Suprapubic skin (tissue), 4 donors: ENCODE measurements around the gene ARHGEF17. TPM values are rescaled to one million over a fixed set of nuclear protein-coding genes. Genes with fewer than 3 reads are reported as not detected.

Source experiments
- DNase-seq, 2 donors: peaks; one replicate each; pipeline ENCODE4 v3.0.0-alpha.2; 2019; ENCODE audit warnings: low spot score in 2 of 2
- H3K27ac ChIP-seq: fragments of 200-600 bp; sonication (generic); one replicate; pipeline ENCODE4 v1.5.1; 2019
- H3K27me3 ChIP-seq: fragments of 200-600 bp; sonication (generic); one replicate; pipeline ENCODE4 v1.5.1; 2019
- H3K36me3 ChIP-seq: fragments of 200-600 bp; sonication (generic); one replicate; pipeline ENCODE4 v1.5.1; 2019
- H3K4me1 ChIP-seq: fragments of 200-600 bp; sonication (generic); one replicate; pipeline ENCODE4 v1.5.1; 2019
- H3K4me3 ChIP-seq: fragments of 200-600 bp; sonication (generic); one replicate; pipeline ENCODE4 v1.5.1; 2019; ENCODE audit warnings: mild to moderate bottlenecking
- H3K9me3 ChIP-seq: fragments of 200-600 bp; sonication (generic); one replicate; pipeline ENCODE4 v1.5.1; 2019
- CTCF ChIP-seq, 2 donors: fragments of 200-600 bp in 1 of 2; fragments of 450-650 bp in 1 of 2; sonication (generic) in 1 of 2; IDR thresholded peaks; one replicate each; pipeline ENCODE4 v1.5.1; 2016 to 2019; ENCODE audit warnings: antibody characterized with exemption in 2 of 2, mild to moderate bottlenecking in 1 of 2, moderate library complexity in 1 of 2
- EP300 ChIP-seq: sonication (generic); formaldehyde crosslinking; IDR thresholded peaks from one replicate; pipeline ENCODE4 v1.6.1; 2017; ENCODE audit warnings: antibody characterized with exemption
- POLR2A ChIP-seq, 2 donors: fragments of 450-650 bp; IDR thresholded peaks; one replicate each; pipeline ENCODE4 v1.6.1; 2017; ENCODE audit warnings: antibody characterized with exemption in 2 of 2, mild to moderate bottlenecking in 2 of 2, moderate library complexity in 2 of 2
- POLR2AphosphoS5 ChIP-seq, 3 donors: sonication (generic); formaldehyde crosslinking; IDR thresholded peaks; one replicate each; pipeline ENCODE4 v1.6.1; 2017; ENCODE audit warnings: antibody characterized with exemption in 3 of 3
- WGBS: methylation state at CpG from one replicate; pipeline ENCODE4 v1.1.5; 2018; 5-methylcytosine and 5-hydroxymethylcytosine counted together
- total RNA-seq, 4 donors: library from RNA; depleted of rRNA; stranded (reverse); fragments of >200 nt; gene quantifications; one replicate each; pipeline ENCODE4 v1.1.0, GENCODE V29; 2016

The ARHGEF17 gene
- total RNA-seq, 4 donors from 2014 or later = 8.3 to 25.0 (median 9.7) TPM

DNA sequence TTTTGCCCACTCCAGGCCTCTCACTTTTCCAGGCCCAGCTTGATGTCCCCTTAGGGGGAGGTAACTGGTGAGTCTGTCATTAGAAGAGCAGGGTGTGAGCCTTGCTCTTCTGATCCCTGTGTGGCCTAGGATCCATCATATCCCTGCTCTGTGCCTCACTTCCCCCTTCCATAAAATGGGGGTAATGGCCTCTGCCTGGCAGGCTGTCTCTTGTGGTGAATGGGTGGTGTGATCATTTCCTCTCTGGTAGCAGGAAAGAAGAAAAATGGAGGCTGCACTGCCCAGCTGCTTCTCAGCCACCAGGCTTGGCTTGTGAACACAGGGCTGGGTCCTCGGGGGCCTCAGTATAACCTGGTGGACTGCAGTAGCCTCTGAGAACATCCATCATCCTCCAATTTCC, 5.6 kb downstream of the ARHGEF17 start:
- H3K27me3 ChIP-seq = no peaks in the 10 kb centered on the region
- peak overlapping the region; percentile 63 for H3K4me3 ChIP-seq
- peak overlapping the region; percentile 5 for H3K27ac ChIP-seq
- no peaks in the 10 kb centered on the region for H3K36me3 ChIP-seq
- H3K9me3 ChIP-seq = no peaks in the 10 kb centered on the region
- H3K4me1 ChIP-seq = peaks cover 43% of the 10 kb centered on the region
- whole genome bisulfite sequencing = 40% methylated on average over 1 of the region's 1 CpG
- TF ChIP-seq CTCF (IDR thresholded peaks at IDR 0.05) (no peak), EP300 (no peak), POLR2A (IDR thresholded peaks at IDR 0.05) (no peak), POLR2AphosphoS5 (IDR thresholded peaks at IDR 0.05) (no peak)
- DNase-seq = no peak

GRCh38 chr11:73314117-73314961, 6.3 kb downstream of the ARHGEF17 start:
- no peaks in the 10 kb centered on the region for H3K36me3 ChIP-seq
- H3K27me3 ChIP-seq = no peaks in the 10 kb centered on the region
- 42% methylated on average over 8 of the region's 11 CpGs for WGBS
- H3K4me3 ChIP-seq = peak overlapping the region; percentile 63
- H3K4me1 ChIP-seq = peaks cover 39% of the 10 kb centered on the region
- no peak for DNase-seq
- no peaks in the 10 kb centered on the region for H3K9me3 ChIP-seq
- TF ChIP-seq EP300 (no peak), CTCF (IDR thresholded peaks at IDR 0.05) (no peak)
- peak overlapping the region; percentile 5 for H3K27ac ChIP-seq

DNA sequence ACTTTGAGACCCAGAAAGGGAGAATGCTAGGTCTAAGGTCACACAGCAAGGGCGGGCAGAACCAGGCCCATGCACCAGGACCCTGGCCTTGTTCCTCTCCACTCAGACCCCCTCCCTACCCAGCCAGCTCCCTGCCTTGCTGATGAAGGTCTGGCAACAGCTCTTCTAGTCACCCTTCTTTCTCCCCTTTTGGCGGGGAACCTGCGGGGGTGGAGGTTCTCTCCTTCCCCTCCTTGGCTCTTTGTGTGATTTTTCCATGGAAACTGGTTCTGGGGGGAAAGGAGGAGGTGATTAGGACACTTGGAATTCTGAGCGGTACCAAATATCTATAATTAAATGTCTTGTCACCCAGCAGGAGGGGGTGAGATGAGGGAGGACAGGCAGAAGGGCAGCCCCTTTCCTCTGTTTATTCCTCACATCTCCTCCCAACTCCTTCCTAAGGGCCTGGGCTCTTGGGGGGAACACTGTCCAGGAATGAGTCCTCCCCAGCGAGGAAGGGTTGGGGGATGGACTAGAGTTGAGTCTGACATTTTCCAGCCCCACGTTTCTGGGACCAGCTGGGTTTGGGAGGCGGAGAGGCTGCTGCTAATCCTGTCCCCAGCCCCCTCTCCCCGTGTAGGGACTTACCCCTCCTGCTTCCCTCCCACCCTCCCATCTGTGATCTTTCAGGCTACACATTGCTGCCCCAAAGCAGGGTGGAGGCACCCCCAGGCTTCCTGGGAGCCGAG, 7.4 kb downstream of the ARHGEF17 start:
- H3K36me3 ChIP-seq = no peaks in the 10 kb centered on the region
- H3K4me1 ChIP-seq = peaks cover 39% of the 10 kb centered on the region
- H3K4me3 ChIP-seq = peak overlapping the region; percentile 1

DNA sequence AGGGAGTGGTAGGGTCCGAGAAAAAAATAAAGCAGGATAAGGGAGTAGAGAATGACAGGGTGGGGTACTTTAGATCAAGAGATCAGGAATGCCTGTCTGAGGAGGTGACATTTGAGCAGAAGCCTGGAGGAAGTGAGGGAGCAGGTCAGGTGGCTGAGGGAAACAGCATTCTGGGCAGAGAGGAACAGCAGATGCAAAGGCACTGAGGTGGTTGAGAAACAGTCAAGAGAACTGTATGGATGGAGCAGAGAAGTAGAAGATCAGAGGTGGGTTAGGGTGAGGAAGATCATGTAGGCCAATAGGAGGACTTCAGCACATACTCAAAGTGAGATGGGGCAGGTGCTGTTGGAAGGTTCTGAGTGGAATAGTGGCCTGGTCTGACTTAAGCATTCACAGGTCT, 8.3 kb downstream of the ARHGEF17 start:
- Histone ChIP-seq H3K27me3 (no peaks in the 10 kb centered on the region), H3K9me3 (no peaks in the 10 kb centered on the region), H3K36me3 (no peaks in the 10 kb centered on the region), H3K27ac (no peak overlapping the region), H3K4me3 (no peak overlapping the region), H3K4me1 (peaks cover 48% of the 10 kb centered on the region)
- DNase-seq = no peak
- 93% methylated on average over 1 of the region's 1 CpG for WGBS
- TF ChIP-seq CTCF (IDR thresholded peaks at IDR 0.05) = no peak
- no peak for TF ChIP-seq POLR2A (IDR thresholded peaks at IDR 0.05)
- TF ChIP-seq EP300 = no peak
- no peak for TF ChIP-seq POLR2AphosphoS5 (IDR thresholded peaks at IDR 0.05)

More for the DNA sequence above, 7.4 kb downstream of the ARHGEF17 start:
- WGBS = 64% methylated on average over 9 of the region's 9 CpGs
- DNase-seq = no peak
- H3K27me3 ChIP-seq = no peaks in the 10 kb centered on the region
- H3K9me3 ChIP-seq = no peaks in the 10 kb centered on the region
- TF ChIP-seq POLR2AphosphoS5 (IDR thresholded peaks at IDR 0.05) (no peak), EP300 (no peak), CTCF (IDR thresholded peaks at IDR 0.05) (no peak), POLR2A (IDR thresholded peaks at IDR 0.05) (no peak)
- H3K27ac ChIP-seq = peak overlapping the region; percentile 28

DNA sequence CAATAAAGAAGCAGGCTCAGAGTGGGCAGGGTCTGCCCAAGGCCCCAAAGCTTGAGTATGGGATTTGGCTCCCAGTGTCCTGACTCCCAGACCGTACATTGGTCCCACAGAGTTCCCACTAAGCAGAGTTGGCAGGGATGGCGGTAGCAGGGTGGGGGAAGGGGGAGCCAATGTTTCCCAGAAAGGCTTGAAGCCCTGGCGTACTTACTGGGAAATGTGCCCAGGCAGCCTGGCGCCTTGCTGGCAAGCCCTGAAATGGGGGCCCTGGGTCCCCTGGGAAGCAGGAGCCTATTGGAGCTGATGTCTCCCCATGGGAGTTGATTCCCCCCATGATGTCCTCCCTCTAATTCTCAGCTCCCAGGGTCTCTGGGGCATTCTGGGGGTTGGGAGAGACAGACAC, 9.3 kb downstream of the ARHGEF17 start:
- Histone ChIP-seq H3K4me3 (no peak overlapping the region), H3K36me3 (no peaks in the 10 kb centered on the region), H3K27ac (peak overlapping the region; percentile 57), H3K9me3 (no peaks in the 10 kb centered on the region), H3K27me3 (no peaks in the 10 kb centered on the region), H3K4me1 (peaks cover 48% of the 10 kb centered on the region)
- WGBS = no CpG with 5 or more reads among the region's 4 CpGs
- no peak for TF ChIP-seq POLR2A (IDR thresholded peaks at IDR 0.05)
- no peak for TF ChIP-seq EP300
- no peak for TF ChIP-seq CTCF (IDR thresholded peaks at IDR 0.05)
- TF ChIP-seq POLR2AphosphoS5 (IDR thresholded peaks at IDR 0.05) = no peak
- DNase-seq = no peak
